IMR-90 (cell line): ENCODE results near the gene NCS1. TPM values are rescaled to one million over a fixed set of nuclear protein-coding genes. Genes with fewer than 3 reads are reported as not detected.

ENCODE experiments used
- ATAC-seq: fragments of 200-7000 bp; cut with Tn5 transposase; 2 replicates; pipeline ENCODE4 v1.9.1; 2020; ENCODE audit warnings: low read depth, mild to moderate bottlenecking, moderate library complexity
- BruUV-seq: library from RNA; stranded (reverse); fragments of 400-500 nt; replicated peaks from 2 replicates; lab custom pipeline; 2021; lab: Mats Ljungman, UMichigan
- CTCF ChIA-PET: fragments of 300-600 bp; formaldehyde crosslinking; extraction: SDS; loops from one replicate; lab custom pipeline; 2021; ENCODE audit warnings: antibody characterized with exemption; lab: Yijun Ruan, JAX
- POLR2A ChIA-PET: fragments of 300-600 bp; sonication (Branson Sonifier 250); formaldehyde crosslinking; loops from one replicate; lab custom pipeline; 2022; ENCODE audit warnings: antibody characterized with exemption; ENCODE audit not compliant: unreplicated experiment; lab: Charles Lee
- DNase-seq: peaks from one replicate; pipeline ENCODE4 v3.0.0; 2013
- H2AFZ ChIP-seq: replicated peaks from 2 replicates; pipeline ENCODE3; 2013; ENCODE audit warnings: low read length, mild to moderate bottlenecking; ENCODE audit not compliant: poor library complexity
- H2AK5ac ChIP-seq: 2 replicates; pipeline ENCODE4 v1.6.1; 2013; ENCODE audit warnings: low read depth, low read length, inconsistent platforms
- H2AK9ac ChIP-seq: replicated peaks from 2 replicates; pipeline ENCODE3; 2013; ENCODE audit warnings: mild to moderate bottlenecking, low read depth, low read length, moderate library complexity; ENCODE audit not compliant: poor library complexity
- H2BK120ac ChIP-seq: 2 replicates; pipeline ENCODE4 v1.6.1; 2013; ENCODE audit warnings: low read depth, low read length, inconsistent platforms
- H2BK15ac ChIP-seq: 3 replicates; pipeline ENCODE4 v1.6.1; 2013; ENCODE audit warnings: low read depth, low read length, inconsistent platforms
- H2BK20ac ChIP-seq: 2 replicates; pipeline ENCODE4 v1.6.1; 2013; ENCODE audit warnings: low read depth, mild to moderate bottlenecking, inconsistent platforms, low read length, moderate library complexity
- H2BK5ac ChIP-seq: 2 replicates; pipeline ENCODE4 v1.6.1; 2013; ENCODE audit warnings: mild to moderate bottlenecking, low read depth, low read length, inconsistent platforms; ENCODE audit not compliant: poor library complexity, severe bottlenecking
- H3K14ac ChIP-seq: replicated peaks from 2 replicates; pipeline ENCODE4 v1.6.1; 2013; ENCODE audit warnings: low read depth, low read length, inconsistent platforms
- H3K18ac ChIP-seq: 2 replicates; pipeline ENCODE4 v1.6.1; 2013; ENCODE audit warnings: low read depth, low read length, control low read depth
- H3K23ac ChIP-seq: 2 replicates; pipeline ENCODE4 v1.6.1; 2013; ENCODE audit warnings: low read depth, low read length, inconsistent platforms
- H3K27ac ChIP-seq: 2 replicates; pipeline ENCODE4 v1.5.1; 2013; ENCODE audit warnings: mild to moderate bottlenecking, control low read depth, low read length; ENCODE audit not compliant: insufficient read depth
- H3K27me3 ChIP-seq: 2 replicates; pipeline ENCODE4 v1.6.1; 2013; ENCODE audit warnings: low read length; ENCODE audit not compliant: control insufficient read depth, insufficient read depth
- H3K36me3 ChIP-seq: 2 replicates; pipeline ENCODE4 v1.6.1; 2013; ENCODE audit warnings: low read length, mixed read lengths; ENCODE audit not compliant: control insufficient read depth, insufficient read depth
- H3K4ac ChIP-seq: 2 replicates; pipeline ENCODE4 v1.6.1; 2013; ENCODE audit warnings: low read depth, low read length, inconsistent platforms
- H3K4me1 ChIP-seq: 2 replicates; pipeline ENCODE4 v1.6.1; 2013; ENCODE audit warnings: low read length, mixed read lengths; ENCODE audit not compliant: control insufficient read depth, insufficient read depth
- H3K4me2 ChIP-seq: 2 replicates; pipeline ENCODE4 v1.6.1; 2013; ENCODE audit warnings: low read depth, mild to moderate bottlenecking, control low read depth, low read length, moderate library complexity
- H3K4me3 ChIP-seq: 2 replicates; pipeline ENCODE4 v1.5.1; 2013; ENCODE audit warnings: low read depth, mild to moderate bottlenecking, control low read depth, low read length, moderate library complexity; ENCODE audit not compliant: insufficient read depth
- H3K56ac ChIP-seq: 2 replicates; pipeline ENCODE4 v1.6.1; 2013; ENCODE audit warnings: low read length, inconsistent platforms; ENCODE audit not compliant: insufficient read depth; ENCODE audit errors: extremely low read depth
- H3K79me1 ChIP-seq, 2 experiments: 2 replicates each; pipeline ENCODE4 v1.6.1; 2013; ENCODE audit warnings: low read length in 2 of 2, inconsistent platforms in 1 of 2, low read depth in 1 of 2
- H3K9ac ChIP-seq: 2 replicates; pipeline ENCODE4 v1.6.1; 2013; ENCODE audit warnings: low read depth, low read length, control low read depth
- H3K9me1 ChIP-seq: 2 replicates; pipeline ENCODE4 v1.6.1; 2013; ENCODE audit warnings: low read length, inconsistent platforms; ENCODE audit not compliant: insufficient read depth
- H3K9me3 ChIP-seq: 2 replicates; pipeline ENCODE4 v1.6.1; 2013; ENCODE audit warnings: low read length; ENCODE audit not compliant: control insufficient read depth, insufficient read depth
- H4K20me1 ChIP-seq: 2 replicates; pipeline ENCODE4 v1.6.1; 2013; ENCODE audit warnings: low read length, inconsistent platforms; ENCODE audit not compliant: insufficient read depth
- H4K5ac ChIP-seq: 2 replicates; pipeline ENCODE4 v1.6.1; 2013; ENCODE audit warnings: mild to moderate bottlenecking, low read depth, low read length, control low read depth
- H4K8ac ChIP-seq, 2 experiments: 2 replicates each; pipeline ENCODE4 v1.6.1; 2013; ENCODE audit warnings: low read depth in 2 of 2, low read length in 2 of 2, control low read depth in 1 of 2, inconsistent platforms in 1 of 2
- H4K91ac ChIP-seq: 2 replicates; pipeline ENCODE4 v1.6.1; 2013; ENCODE audit warnings: low read depth, low read length, inconsistent platforms; ENCODE audit not compliant: insufficient read depth
- BHLHE40 ChIP-seq: fragments of 150-350 bp; IDR thresholded peaks from 2 replicates; pipeline ENCODE4 v1.6.1; 2016; ENCODE audit warnings: mild to moderate bottlenecking, low read depth, low read length
- CEBPB ChIP-seq: IDR thresholded peaks from 2 replicates; pipeline ENCODE4 v1.6.1; 2012; ENCODE audit warnings: low read depth, low read length, improper control_type of control experiment
- CHD1 ChIP-seq: IDR thresholded peaks from 2 replicates; pipeline ENCODE4 v1.6.1; 2012; ENCODE audit warnings: low read depth, low read length, improper control_type of control experiment
- CTCF ChIP-seq: conservative IDR thresholded peaks from 2 replicates; pipeline ENCODE4 v1.5.1; 2012; ENCODE audit warnings: mild to moderate bottlenecking, low read depth, low read length, improper control_type of control experiment
- FOS ChIP-seq: fragments of 150-350 bp; IDR thresholded peaks from 2 replicates; pipeline ENCODE4 v1.6.1; 2016; ENCODE audit warnings: low read depth, low read length
- MAFK ChIP-seq: IDR thresholded peaks from 2 replicates; pipeline ENCODE4 v1.6.1; 2012; ENCODE audit warnings: low read depth, low read length, improper control_type of control experiment
- MXI1 ChIP-seq: IDR thresholded peaks from 2 replicates; pipeline ENCODE4 v1.6.1; 2012; ENCODE audit warnings: low read depth, mild to moderate bottlenecking, low read length, moderate library complexity, borderline replicate concordance
- NFE2L2 ChIP-seq: fragments of 150-350 bp; IDR thresholded peaks from 2 replicates; pipeline ENCODE4 v1.6.1; 2016; ENCODE audit warnings: low read depth, mild to moderate bottlenecking, low read length
- RAD21 ChIP-seq: IDR thresholded peaks from 2 replicates; pipeline ENCODE4 v1.6.1; 2012; ENCODE audit warnings: low read length, improper control_type of control experiment
- RCOR1 ChIP-seq: IDR thresholded peaks from 2 replicates; pipeline ENCODE4 v1.6.1; 2012; ENCODE audit warnings: mild to moderate bottlenecking, low read length, improper control_type of control experiment; ENCODE audit not compliant: insufficient replicate concordance
- RFX5 ChIP-seq: IDR thresholded peaks from 2 replicates; pipeline ENCODE4 v1.8.0; 2012; ENCODE audit warnings: low read depth, mild to moderate bottlenecking, low read length, moderate library complexity
- SMC3 ChIP-seq: fragments of 150-350 bp; IDR thresholded peaks from 2 replicates; pipeline ENCODE4 v1.6.1; 2016; ENCODE audit warnings: low read depth, mild to moderate bottlenecking, antibody characterized with exemption, low read length, moderate library complexity
- WGBS, 2 experiments: methylation state at CpG; one replicate each; pipeline versions ENCODE4 v1.1.5 to v1.1.7; 2013; ENCODE audit warnings: missing lambda C conversion rate in 2 of 2; ENCODE audit not compliant: insufficient read length in 1 of 2; ENCODE audit errors: extremely low coverage in 2 of 2; 5-methylcytosine and 5-hydroxymethylcytosine counted together
- dilution Hi-C: fragments of 300-500 bp; cut with HindIII; formaldehyde crosslinking; loops from one replicate; pipeline ENCODE4 v1.14.3; 2018; ENCODE audit warnings: low sequenced_read_pairs; ENCODE audit not compliant: unreplicated experiment
- in situ Hi-C: fragments of 300-500 bp; cut with MboI; formaldehyde crosslinking; loops from 3 replicates; pipeline ENCODE4 v1.14.3; 2019; ENCODE audit warnings: low sequenced_read_pairs, inconsistent platforms, mixed read lengths
- intact Hi-C: fragments of 100-400 bp; cut with micrococcal nuclease; formaldehyde crosslinking; loops from 2 replicates; pipeline ENCODE4 v1.10.0; 2022
- polyA plus RNA-seq, 3 experiments: library from polyadenylated mRNA; depleted of rRNA; stranded (reverse); fragments of >200 nt; gene quantifications; 2 replicates each; pipeline ENCODE4 v1.2.3, GENCODE V29; 2012; ENCODE audit warnings: low replicate concordance in 1 of 3
- total RNA-seq: library from RNA; depleted of rRNA; stranded (reverse); fragments of >200 nt; gene quantifications from 2 replicates; pipeline ENCODE4 v1.2.3, GENCODE V29; 2012

Gene NCS1
- total and polyA plus RNA-seq, 2 of the 4 experiments (the other 2 are of a cell fraction) = 41.0 to 60.5 TPM

GRCh38 chr9:130214776-130215340, 42.7 kb downstream of the NCS1 start:
- Histone ChIP-seq H4K8ac (no peak overlapping the region), H4K20me1 (peaks cover 53% of the 10 kb centered on the region), H4K91ac (no peak overlapping the region), H2BK120ac (no peak overlapping the region), H3K4me3 (no peak overlapping the region), H3K23ac (no peak overlapping the region), H3K4me2 (no peak overlapping the region), H3K4me1 (peaks cover 23% of the 10 kb centered on the region), H3K9me1 (peaks cover 11% of the 10 kb centered on the region), H3K56ac (no peak overlapping the region), H3K36me3 (peaks cover 15% of the 10 kb centered on the region), H3K27ac (no peak overlapping the region), H3K9ac (no peak overlapping the region), H3K18ac (no peak overlapping the region), H2BK5ac (no peak overlapping the region), H3K14ac (no peak overlapping the region), H2BK20ac (no peak overlapping the region), H3K27me3 (no peaks in the 10 kb centered on the region), H3K9me3 (no peaks in the 10 kb centered on the region), H2AK9ac (no peak overlapping the region), H3K4ac (no peak overlapping the region), H2AK5ac (no peak overlapping the region), H2BK15ac (no peak overlapping the region), H3K79me1 (peaks cover 25 to 90% of the 10 kb centered on the region in 2 experiments), H2AFZ (no peak overlapping the region), H4K5ac (no peak overlapping the region)
- peak; percentile 19; the same call in 1 of the 2 replicates for ATAC-seq
- dilution Hi-C loops (no loop called here), intact Hi-C loops (no loop called here), in situ Hi-C loops (no loop called here)
- CTCF ChIA-PET = no interaction called here
- BruUV-seq = no TSS peak
- POLR2A ChIA-PET = no interaction called here
- no peak for DNase-seq
- TF ChIP-seq NFE2L2 (no peak), RCOR1 (no peak), CEBPB (no peak), BHLHE40 (no peak), MAFK (no peak), SMC3 (no peak), FOS (no peak), RFX5 (no peak), CTCF (no peak), RAD21 (no peak), MXI1 (no peak), CHD1 (no peak)
- 89% methylated on average over 1 of the region's 3 CpGs; no CpG with 5 or more reads in 1 of the 2 experiments for WGBS, 2 experiments
